HG03521 (cell line): ENCODE data around the gene SNTB2.
"Not testable (repeated sequence)": the region's sequence is repeated elsewhere in the genome, so short reads cannot be mapped to it uniquely, and the experiment has no call there.

Experiments
- ATAC-seq: cut with Tn5 transposase; IDR thresholded peaks from one replicate; pipeline ENCODE4 v1.9.1; 2021; ENCODE audit warnings: mild to moderate bottlenecking, moderate library complexity; ENCODE audit not compliant: unreplicated experiment

The SNTB2 gene

GRCh38 chr16:69186642-69187445 lies at the start of gene SNTB2:
TSS of gene SNTB2 (plus strand) at chr16:69187164. CDS start at chr16:69187167, 3 bp downstream.
- ATAC-seq, result peak; percentile 72

GRCh38 chr16:69138608-69139007 lies 48.4 kb upstream of the SNTB2 start:
- ATAC-seq, result no peak

- not testable (repeated sequence) for ATAC-seq
These were observed 47.5 kb upstream of the SNTB2 start for GRCh38 chr16:69139464-69139863.

GRCh38 chr16:69141014-69141413 lies 46.0 kb upstream of the SNTB2 start:
- no peak for ATAC-seq

GRCh38 chr16:69141936-69142335 lies 45.0 kb upstream of the SNTB2 start:
- no peak for ATAC-seq

- no peak for ATAC-seq
These were observed 43.8 kb upstream of the SNTB2 start for GRCh38 chr16:69143116-69143515.

GRCh38 chr16:69145658-69146057 lies 41.3 kb upstream of the SNTB2 start:
- ATAC-seq, result no peak

- ATAC-seq, result not testable (repeated sequence)
These were observed 37.3 kb upstream of the SNTB2 start for GRCh38 chr16:69149621-69150020.

GRCh38 chr16:69150146-69150865 lies 36.7 kb upstream of the SNTB2 start:
- ATAC-seq, result no peak

GRCh38 chr16:69157196-69157595 lies 29.8 kb upstream of the SNTB2 start:
- ATAC-seq, result no peak

- ATAC-seq, result no peak
These were observed 26.8 kb upstream of the SNTB2 start for GRCh38 chr16:69160192-69160591.

- ATAC-seq, result no peak
These were observed 21.4 kb upstream of the SNTB2 start for GRCh38 chr16:69165584-69165983.

- no peak for ATAC-seq
These were observed 20.6 kb upstream of the SNTB2 start for GRCh38 chr16:69166221-69166833.

GRCh38 chr16:69166946-69167930 lies 19.7 kb upstream of the SNTB2 start:
- no peak for ATAC-seq

GRCh38 chr16:69169051-69169450 lies 17.9 kb upstream of the SNTB2 start:
- ATAC-seq, result no peak

- ATAC-seq, result no peak
These were observed 17.2 kb upstream of the SNTB2 start for GRCh38 chr16:69169607-69170352.

- no peak for ATAC-seq
These were observed 15.5 kb upstream of the SNTB2 start for GRCh38 chr16:69171325-69172084.

- no peak for ATAC-seq
These were observed 10.7 kb upstream of the SNTB2 start for GRCh38 chr16:69176033-69176800.
